Upper lobe of right lung (tissue), 1 donor: ENCODE measurements around the gene DNAH10. TPM values are rescaled to one million over a fixed set of nuclear protein-coding genes. Genes with fewer than 3 reads are reported as not detected.

Source experiments
- ATAC-seq: fragments of 200-7000 bp; cut with Tn5 transposase; one replicate; pipeline ENCODE4 v1.9.1; 2020; ENCODE audit warnings: mild to moderate bottlenecking, moderate library complexity
- DNase-seq: peaks from one replicate; pipeline ENCODE4 v3.0.0-alpha.2; 2020
- H3K27ac ChIP-seq: fragments of 200-600 bp; one replicate; pipeline ENCODE4 v1.8.0; 2022
- H3K27me3 ChIP-seq: fragments of 200-600 bp; one replicate; pipeline ENCODE4 v1.8.0; 2022; ENCODE audit warnings: mild to moderate bottlenecking
- H3K36me3 ChIP-seq: fragments of 200-600 bp; one replicate; pipeline ENCODE4 v1.8.0; 2022
- H3K4me1 ChIP-seq: fragments of 200-600 bp; one replicate; pipeline ENCODE4 v1.8.0; 2022
- H3K4me3 ChIP-seq: fragments of 200-600 bp; one replicate; pipeline ENCODE4 v1.8.0; 2022; ENCODE audit warnings: mild to moderate bottlenecking
- H3K9me3 ChIP-seq: fragments of 200-600 bp; one replicate; pipeline ENCODE4 v1.8.0; 2022
- intact Hi-C: fragments of 100-400 bp; cut with DNase I; formaldehyde crosslinking; loops from one replicate; pipeline ENCODE4 v1.11.0; 2022
- total RNA-seq: library from RNA; stranded (reverse); fragmentation: NEBNext Ultra II Directional; extraction: Animal tissue kit (Norgen Biotek cat#: 25700); gene quantifications from one replicate; pipeline ENCODE4 v1.2.1, GENCODE V29; 2021
- TF ChIP-seq, protein P1 (sequence below): fragments of 200-600 bp; IDR thresholded peaks from one replicate; pipeline ENCODE4 v1.8.0; 2022; ENCODE audit warnings: antibody characterized with exemption
- donor health status: DM: no; HTN: yes; CAD: no; lungs with severe emphysema.

Gene DNAH10
- total RNA-seq, 1 donor from 2014 or later = 0.23 TPM

DNA sequence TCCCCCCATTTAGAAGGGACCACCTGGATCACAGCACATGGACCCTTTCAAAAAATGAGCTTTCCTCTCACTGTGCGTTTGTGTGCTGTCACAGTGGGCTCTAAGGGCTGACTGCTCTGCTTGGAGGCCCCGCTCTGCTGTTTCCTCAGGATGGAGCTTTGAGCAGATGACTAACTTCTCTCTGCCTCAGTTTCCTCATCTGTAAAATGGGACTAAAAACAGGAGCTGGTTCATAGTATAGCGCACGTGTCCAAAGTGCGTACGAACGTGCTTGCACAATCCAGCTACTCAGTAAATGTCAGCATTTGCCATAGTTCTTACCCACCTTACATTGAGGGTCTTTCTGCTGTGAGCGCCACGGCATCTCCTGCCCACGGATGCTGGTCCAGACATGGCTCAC lies 12.7 kb upstream of the DNAH10 start:
- intact Hi-C loops = no loop called here
- ATAC-seq = no peak

DNA sequence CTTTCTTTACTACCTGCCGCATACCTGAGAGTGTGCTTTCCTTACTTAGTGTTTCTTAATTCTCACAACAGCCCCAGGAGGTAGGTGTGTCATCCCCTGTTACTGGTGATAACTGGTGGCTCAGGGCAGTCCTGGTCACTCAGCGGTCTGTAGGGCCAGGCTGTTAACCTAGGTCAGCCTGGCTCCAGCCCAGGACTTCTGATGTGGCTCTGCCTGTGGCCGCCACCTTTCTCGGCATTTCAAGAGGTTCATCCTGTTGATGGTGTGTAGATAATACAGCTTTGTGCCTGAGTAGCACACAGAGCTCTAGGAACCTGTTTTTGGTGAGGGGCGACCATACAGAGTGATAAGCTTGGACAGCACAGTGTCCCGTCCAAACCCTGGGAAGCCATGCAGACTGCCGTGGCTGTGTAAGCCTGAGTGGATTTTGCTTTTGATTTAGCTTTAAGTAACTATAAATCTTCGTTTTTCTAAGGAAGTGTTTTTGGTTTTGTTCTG lies 11.9 kb upstream of the DNAH10 start:
- H3K27me3 ChIP-seq = no peaks in the 10 kb centered on the region
- H3K4me1 ChIP-seq = no peaks in the 10 kb centered on the region
- intact Hi-C loops = no loop called here
- H3K4me3 ChIP-seq = no peak overlapping the region
- no peak overlapping the region for H3K27ac ChIP-seq
- DNase-seq = no peak
- TF ChIP-seq, protein P1, sequence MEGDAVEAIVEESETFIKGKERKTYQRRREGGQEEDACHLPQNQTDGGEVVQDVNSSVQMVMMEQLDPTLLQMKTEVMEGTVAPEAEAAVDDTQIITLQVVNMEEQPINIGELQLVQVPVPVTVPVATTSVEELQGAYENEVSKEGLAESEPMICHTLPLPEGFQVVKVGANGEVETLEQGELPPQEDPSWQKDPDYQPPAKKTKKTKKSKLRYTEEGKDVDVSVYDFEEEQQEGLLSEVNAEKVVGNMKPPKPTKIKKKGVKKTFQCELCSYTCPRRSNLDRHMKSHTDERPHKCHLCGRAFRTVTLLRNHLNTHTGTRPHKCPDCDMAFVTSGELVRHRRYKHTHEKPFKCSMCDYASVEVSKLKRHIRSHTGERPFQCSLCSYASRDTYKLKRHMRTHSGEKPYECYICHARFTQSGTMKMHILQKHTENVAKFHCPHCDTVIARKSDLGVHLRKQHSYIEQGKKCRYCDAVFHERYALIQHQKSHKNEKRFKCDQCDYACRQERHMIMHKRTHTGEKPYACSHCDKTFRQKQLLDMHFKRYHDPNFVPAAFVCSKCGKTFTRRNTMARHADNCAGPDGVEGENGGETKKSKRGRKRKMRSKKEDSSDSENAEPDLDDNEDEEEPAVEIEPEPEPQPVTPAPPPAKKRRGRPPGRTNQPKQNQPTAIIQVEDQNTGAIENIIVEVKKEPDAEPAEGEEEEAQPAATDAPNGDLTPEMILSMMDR = no peak
- ATAC-seq = no peak
- no peaks in the 10 kb centered on the region for H3K9me3 ChIP-seq
- H3K36me3 ChIP-seq = peaks cover 68% of the 10 kb centered on the region

More for the DNA sequence above, 12.7 kb upstream of the DNAH10 start:
- no peaks in the 10 kb centered on the region for H3K4me1 ChIP-seq
- H3K27me3 ChIP-seq = no peaks in the 10 kb centered on the region
- no peaks in the 10 kb centered on the region for H3K9me3 ChIP-seq
- H3K27ac ChIP-seq = no peak overlapping the region
- H3K36me3 ChIP-seq = peaks cover 68% of the 10 kb centered on the region
- TF ChIP-seq, protein P1 = no peak
- no peak overlapping the region for H3K4me3 ChIP-seq
- no peak for DNase-seq

DNA sequence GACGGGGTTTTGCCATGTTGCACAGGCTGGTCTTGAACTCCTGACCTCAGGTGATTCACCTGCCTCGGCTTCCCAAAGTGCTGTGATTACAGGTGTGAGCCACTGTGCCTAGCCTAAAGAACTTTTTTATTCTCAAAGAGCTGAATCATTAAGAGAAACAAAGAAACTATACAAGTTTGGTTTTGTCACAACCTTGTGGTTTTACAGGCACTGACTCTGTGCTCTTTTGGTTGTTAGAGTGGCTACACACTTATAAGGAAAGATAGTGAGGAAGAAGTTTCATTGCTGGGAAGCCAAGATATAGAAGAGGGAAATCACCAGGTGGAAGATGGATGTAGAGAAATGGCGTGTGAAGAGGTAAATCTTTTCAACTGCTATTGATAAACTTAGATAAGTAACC lies 10.1 kb upstream of the DNAH10 start:
- no peak for DNase-seq
- intact Hi-C loops = no loop called here
- TF ChIP-seq, protein P1 = no peak
- Histone ChIP-seq H3K9me3 (no peaks in the 10 kb centered on the region), H3K4me3 (no peak overlapping the region), H3K36me3 (peaks cover 67% of the 10 kb centered on the region), H3K27me3 (no peaks in the 10 kb centered on the region), H3K27ac (no peak overlapping the region), H3K4me1 (no peaks in the 10 kb centered on the region)
- no peak for ATAC-seq

DNA sequence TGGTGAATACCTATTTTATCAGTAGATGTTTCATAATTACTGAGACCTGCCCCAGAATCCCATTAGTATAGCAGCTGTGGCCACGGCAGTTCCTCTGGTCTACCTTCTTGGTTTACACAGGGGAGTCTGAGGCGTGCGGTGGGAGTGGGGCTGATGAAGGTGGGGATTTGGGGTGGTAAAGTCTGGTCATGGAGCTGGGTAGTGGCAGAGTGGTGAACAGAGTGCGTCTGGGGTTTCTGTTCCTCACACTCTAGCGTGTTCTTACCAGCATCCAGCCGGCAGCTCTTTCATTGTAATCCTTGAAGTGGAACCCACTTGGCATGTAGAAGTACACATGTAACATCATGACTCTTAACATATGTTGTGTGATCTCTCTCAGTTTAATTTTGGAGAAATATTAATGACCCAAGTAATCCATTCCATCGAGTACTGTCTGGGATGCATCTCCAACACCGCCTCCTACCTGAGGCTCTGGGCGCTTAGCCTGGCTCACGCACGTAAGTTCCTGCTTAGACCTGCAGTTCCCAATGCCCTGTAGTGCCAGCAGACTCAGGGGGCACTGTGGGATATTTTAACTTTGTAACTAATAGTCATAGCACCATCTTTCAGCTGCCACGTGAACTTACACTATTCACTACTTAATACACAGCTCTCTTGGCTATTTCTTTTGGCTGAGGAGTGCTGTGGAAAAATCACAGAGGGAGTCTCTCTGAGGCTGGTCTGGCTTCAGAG lies 7.9 kb upstream of the DNAH10 start:
- peaks cover 65% of the 10 kb centered on the region for H3K36me3 ChIP-seq

DNA sequence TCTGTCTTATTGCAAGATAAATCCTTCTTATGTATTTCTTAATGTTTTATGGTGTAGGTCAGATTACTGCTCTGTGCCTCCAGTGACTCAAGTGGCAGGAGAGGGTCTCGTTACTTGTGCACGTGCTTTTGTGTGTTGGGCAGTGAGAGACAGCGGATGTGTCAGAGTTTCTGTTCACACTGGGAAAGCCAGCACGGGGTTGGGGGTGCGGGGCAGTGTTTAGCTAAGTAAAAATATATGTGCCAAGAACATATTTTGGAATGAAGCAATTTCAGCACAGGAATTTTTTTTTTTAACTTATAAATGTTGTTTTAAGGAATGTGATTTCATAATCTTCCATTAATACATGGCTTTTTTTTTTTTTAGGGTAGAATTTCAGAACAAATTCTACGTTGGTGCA lies 4.5 kb upstream of the DNAH10 start:
- H3K27ac ChIP-seq = no peak overlapping the region
- H3K36me3 ChIP-seq = peaks cover 41% of the 10 kb centered on the region
- DNase-seq = no peak
- no peak for ATAC-seq
- peaks cover 9% of the 10 kb centered on the region for H3K4me1 ChIP-seq
- no peaks in the 10 kb centered on the region for H3K27me3 ChIP-seq
- TF ChIP-seq, protein P1 = no peak
- no peak overlapping the region for H3K4me3 ChIP-seq
- no peaks in the 10 kb centered on the region for H3K9me3 ChIP-seq
- intact Hi-C loops = no loop called here

More for the DNA sequence above, 7.9 kb upstream of the DNAH10 start:
- Histone ChIP-seq H3K27me3 (no peaks in the 10 kb centered on the region), H3K4me3 (no peak overlapping the region), H3K27ac (no peak overlapping the region), H3K9me3 (no peaks in the 10 kb centered on the region), H3K4me1 (no peaks in the 10 kb centered on the region)
- intact Hi-C loops = no loop called here
- TF ChIP-seq, protein P1 = no peak
- DNase-seq = no peak
- no peak for ATAC-seq
